ENCODE results near the gene MPDZ.

DNA sequence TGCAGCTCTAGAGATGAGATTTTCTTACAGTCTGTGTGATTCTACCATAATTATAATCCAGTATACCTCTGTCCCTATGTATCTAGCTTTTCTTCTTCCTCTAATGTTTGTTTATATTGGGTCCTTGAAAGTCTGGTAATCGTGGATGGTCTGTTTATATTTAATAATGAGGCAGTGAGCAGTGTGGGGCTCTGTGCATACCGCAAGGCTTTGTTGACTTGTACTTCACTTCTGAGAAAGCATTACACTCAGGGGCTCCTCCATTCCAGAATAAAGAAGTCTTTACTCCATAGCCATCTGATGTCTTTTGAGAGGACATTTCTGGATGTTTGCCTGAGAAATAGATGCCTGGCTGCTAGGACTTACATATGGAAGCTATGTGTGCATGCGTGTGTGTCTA is 4.5 kb upstream of the MPDZ start:
- TF ChIP-seq, protein P1, sequence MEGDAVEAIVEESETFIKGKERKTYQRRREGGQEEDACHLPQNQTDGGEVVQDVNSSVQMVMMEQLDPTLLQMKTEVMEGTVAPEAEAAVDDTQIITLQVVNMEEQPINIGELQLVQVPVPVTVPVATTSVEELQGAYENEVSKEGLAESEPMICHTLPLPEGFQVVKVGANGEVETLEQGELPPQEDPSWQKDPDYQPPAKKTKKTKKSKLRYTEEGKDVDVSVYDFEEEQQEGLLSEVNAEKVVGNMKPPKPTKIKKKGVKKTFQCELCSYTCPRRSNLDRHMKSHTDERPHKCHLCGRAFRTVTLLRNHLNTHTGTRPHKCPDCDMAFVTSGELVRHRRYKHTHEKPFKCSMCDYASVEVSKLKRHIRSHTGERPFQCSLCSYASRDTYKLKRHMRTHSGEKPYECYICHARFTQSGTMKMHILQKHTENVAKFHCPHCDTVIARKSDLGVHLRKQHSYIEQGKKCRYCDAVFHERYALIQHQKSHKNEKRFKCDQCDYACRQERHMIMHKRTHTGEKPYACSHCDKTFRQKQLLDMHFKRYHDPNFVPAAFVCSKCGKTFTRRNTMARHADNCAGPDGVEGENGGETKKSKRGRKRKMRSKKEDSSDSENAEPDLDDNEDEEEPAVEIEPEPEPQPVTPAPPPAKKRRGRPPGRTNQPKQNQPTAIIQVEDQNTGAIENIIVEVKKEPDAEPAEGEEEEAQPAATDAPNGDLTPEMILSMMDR (IDR thresholded peaks at IDR 0.05) = no peak
- TF ChIP-seq EP300 (IDR thresholded peaks at IDR 0.05) = no peak
- no peak for TF ChIP-seq POLR2A (IDR thresholded peaks at IDR 0.05)
